Type B pancreatic cell (in vitro differentiated cells): ENCODE measurements around the gene DNMBP. TPM values are rescaled to one million over a fixed set of nuclear protein-coding genes. Genes with fewer than 3 reads are reported as not detected.
"Not testable (repeated sequence)": the region's sequence is repeated elsewhere in the genome, so short reads cannot be mapped to it uniquely, and the experiment has no call there.

Experiments
- DNase-seq: peaks from one replicate; pipeline ENCODE4 v3.0.0; 2021; ENCODE audit warnings: mixed read lengths; ENCODE audit not compliant: unreplicated experiment; ENCODE audit errors: extremely low spot score
- H3K27ac Mint-ChIP-seq: 2 replicates; pipeline ENCODE4 v1.8.0; 2021; ENCODE audit warnings: mild to moderate bottlenecking, mixed read lengths
- H3K27me3 Mint-ChIP-seq: 2 replicates; pipeline ENCODE4 v1.8.0; 2021; ENCODE audit warnings: mixed read lengths
- H3K36me3 Mint-ChIP-seq: 2 replicates; pipeline ENCODE4 v1.8.0; 2021; ENCODE audit warnings: mixed read lengths
- H3K4me1 Mint-ChIP-seq: one replicate; pipeline ENCODE4 v1.8.0; 2021; ENCODE audit warnings: mixed read lengths; ENCODE audit not compliant: unreplicated experiment
- H3K4me3 Mint-ChIP-seq: 2 replicates; pipeline ENCODE4 v1.8.0; 2021; ENCODE audit warnings: mild to moderate bottlenecking, mixed read lengths
- H3K9me3 Mint-ChIP-seq: 2 replicates; pipeline ENCODE4 v1.8.0; 2021; ENCODE audit warnings: mixed read lengths
- CTCF ChIP-seq: fragments of 200-600 bp; sonication (generic); conservative IDR thresholded peaks from 2 replicates; pipeline ENCODE4 v1.5.0; 2021; ENCODE audit warnings: antibody characterized with exemption, mild to moderate bottlenecking
- total RNA-seq: library from RNA; stranded (reverse); gene quantifications from 2 replicates; pipeline ENCODE4 v1.2.1, GENCODE V29; 2021; ENCODE audit warnings: low replicate concordance

The DNMBP gene
- total RNA-seq, 1 donor from 2014 or later = 17.7 TPM

DNA sequence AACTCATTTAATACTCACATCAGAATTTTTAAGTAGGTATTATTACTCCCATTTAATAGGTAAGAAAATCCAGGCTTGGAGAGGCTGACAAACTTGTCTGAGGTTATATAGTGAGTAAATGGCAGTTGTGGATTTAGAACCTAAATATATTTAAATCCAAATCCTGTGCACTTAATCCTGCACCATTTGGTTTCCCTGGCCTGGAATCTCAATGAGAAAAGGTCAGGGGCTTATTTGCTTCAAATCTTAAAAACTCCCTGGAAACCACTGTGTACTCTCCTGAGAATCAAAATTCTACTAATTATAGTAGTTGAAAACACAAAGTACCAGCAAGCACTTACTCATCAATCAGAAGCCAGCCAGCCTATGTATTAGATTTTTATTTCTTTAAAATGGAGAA, 97.7 kb downstream of the DNMBP start:
- Mint-ChIP-seq H3K4me1 (peaks cover 22% of the 10 kb centered on the region), H3K27ac (no peak overlapping the region), H3K4me3 (peak overlapping the region; percentile 55), H3K9me3 (no peaks in the 10 kb centered on the region), H3K36me3 (peaks cover 12% of the 10 kb centered on the region), H3K27me3 (no peaks in the 10 kb centered on the region)
- no peak for DNase-seq
- no peak for TF ChIP-seq CTCF

- Mint-ChIP-seq H3K36me3 (peaks cover 20% of the 10 kb centered on the region), H3K27ac (no peak overlapping the region), H3K4me1 (peaks cover 13% of the 10 kb centered on the region), H3K27me3 (no peaks in the 10 kb centered on the region), H3K9me3 (no peaks in the 10 kb centered on the region), H3K4me3 (no peak overlapping the region)
- DNase-seq = no peak
- no peak for TF ChIP-seq CTCF
Observed at GRCh38 chr10:99908512-99908911, 101.2 kb downstream of the DNMBP start.

DNA sequence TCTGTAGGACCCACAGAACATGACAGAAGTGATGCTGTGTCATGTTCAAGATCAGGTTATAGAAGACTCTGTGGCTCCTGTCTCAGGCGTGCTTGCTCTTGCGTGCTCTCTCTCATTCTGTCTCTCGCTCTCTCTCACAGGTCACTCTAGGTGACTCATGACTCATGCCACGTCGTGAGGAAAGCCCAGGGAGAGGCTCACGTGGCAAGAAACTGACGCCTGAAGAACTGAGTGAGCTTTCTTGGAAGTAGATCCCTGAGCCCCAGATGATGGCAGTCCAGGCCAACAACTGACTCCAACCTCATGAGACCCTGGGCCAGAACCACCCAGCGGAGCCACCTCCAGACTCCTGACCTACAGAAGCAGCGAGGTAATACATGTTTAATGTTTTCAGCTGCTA, 103.3 kb downstream of the DNMBP start:
- Mint-ChIP-seq H3K36me3 (peaks cover 22% of the 10 kb centered on the region), H3K27me3 (no peaks in the 10 kb centered on the region), H3K4me1 (no peaks in the 10 kb centered on the region), H3K4me3 (no peak overlapping the region), H3K27ac (peak overlapping the region; percentile 28), H3K9me3 (no peaks in the 10 kb centered on the region)
- DNase-seq = no peak
- no peak for TF ChIP-seq CTCF

GRCh38 chr10:99905971-99906370, 103.8 kb downstream of the DNMBP start:
- DNase-seq = no peak
- Mint-ChIP-seq H3K27ac (peak overlapping the region; percentile 28), H3K9me3 (no peaks in the 10 kb centered on the region), H3K4me1 (no peaks in the 10 kb centered on the region), H3K4me3 (no peak overlapping the region), H3K27me3 (no peaks in the 10 kb centered on the region), H3K36me3 (peaks cover 22% of the 10 kb centered on the region)
- no peak for TF ChIP-seq CTCF

DNA sequence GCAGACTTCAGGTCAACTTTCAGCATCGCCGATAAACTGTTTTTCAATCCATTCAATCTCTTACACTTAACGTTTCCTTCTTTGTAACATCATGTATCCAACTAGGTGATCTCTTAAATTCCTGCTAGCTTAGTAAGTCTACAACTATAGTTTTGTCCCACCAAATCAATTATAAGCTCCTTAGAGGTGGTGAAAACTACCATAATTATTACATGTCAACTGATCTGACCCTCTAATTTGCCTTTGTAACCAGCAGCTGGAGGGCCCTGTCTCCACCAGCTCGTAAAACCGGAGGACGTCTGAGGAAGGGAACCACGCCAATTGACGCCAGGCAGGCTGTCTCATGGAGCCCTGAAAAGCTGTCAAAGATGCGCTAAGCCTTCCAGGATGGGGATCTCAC, 113.9 kb downstream of the DNMBP start:
- peaks cover 49% of the 10 kb centered on the region for H3K36me3 Mint-ChIP-seq
- no peak for DNase-seq
- H3K4me3 Mint-ChIP-seq = no peak overlapping the region
- no peak for TF ChIP-seq CTCF
- no peaks in the 10 kb centered on the region for H3K27me3 Mint-ChIP-seq
- no peaks in the 10 kb centered on the region for H3K9me3 Mint-ChIP-seq
- H3K4me1 Mint-ChIP-seq = no peaks in the 10 kb centered on the region
- H3K27ac Mint-ChIP-seq = no peak overlapping the region

GRCh38 chr10:99895066-99895465, 114.7 kb downstream of the DNMBP start:
- DNase-seq, H3K9me3 Mint-ChIP-seq, H3K27ac Mint-ChIP-seq, H3K27me3 Mint-ChIP-seq, H3K4me3 Mint-ChIP-seq, H3K4me1 Mint-ChIP-seq: not testable (repeated sequence)
- peaks cover 50% of the 10 kb centered on the region for H3K36me3 Mint-ChIP-seq
